HepG2 (cell line): ENCODE results near the gene CHST14. TPM values are rescaled to one million over a fixed set of nuclear protein-coding genes. Genes with fewer than 3 reads are reported as not detected.

ENCODE experiments used
- CREBL2 ChIP-seq: sonication (generic); formaldehyde crosslinking; IDR thresholded peaks from 2 replicates; pipeline ENCODE4 v1.8.1; 2023; ENCODE audit warnings: missing genetic modification reagents, mild to moderate bottlenecking, borderline replicate concordance
- ELF4 ChIP-seq: sonication (generic); formaldehyde crosslinking; IDR thresholded peaks from 2 replicates; pipeline ENCODE4 v1.5.0; 2020; ENCODE audit warnings: missing genetic modification reagents, mild to moderate bottlenecking, moderate library complexity, borderline replicate concordance
- SOX13 ChIP-seq, 3 experiments: fragments of 450-650 bp in 1 of 3; sonication (generic) in 1 of 3; formaldehyde crosslinking in 1 of 3; IDR thresholded peaks in 2 of 3; conservative IDR thresholded peaks in 1 of 3; 2 replicates each; pipeline versions ENCODE4 v1.5.0 to v1.6.1; 2016 to 2020; ENCODE audit warnings: antibody characterized with exemption in 1 of 3, mild to moderate bottlenecking in 1 of 3, missing compliant biosample characterization in 1 of 3, missing genetic modification reagents in 1 of 3, moderate library complexity in 1 of 3
- TEAD3 ChIP-seq: optimal IDR thresholded peaks from 2 replicates; pipeline ENCODE3; 2016; ENCODE audit warnings: borderline replicate concordance
- XBP1 ChIP-seq: sonication (generic); formaldehyde crosslinking; IDR thresholded peaks from 2 replicates; pipeline ENCODE4 v1.5.0; 2020; ENCODE audit warnings: missing genetic modification reagents
- ZBTB10 ChIP-seq: sonication (generic); formaldehyde crosslinking; IDR thresholded peaks from 2 replicates; pipeline ENCODE4 v1.4.0; 2020; ENCODE audit warnings: missing genetic modification reagents, borderline replicate concordance
- ZNF431 ChIP-seq: sonication (generic); formaldehyde crosslinking; IDR thresholded peaks from 2 replicates; pipeline ENCODE4 v1.9.0; 2022; ENCODE audit warnings: missing genetic modification reagents, low read depth, mild to moderate bottlenecking, borderline replicate concordance
- ZNF512B ChIP-seq: sonication (generic); formaldehyde crosslinking; IDR thresholded peaks from 2 replicates; pipeline ENCODE4 v1.5.1; 2020; ENCODE audit warnings: missing genetic modification reagents, mild to moderate bottlenecking, borderline replicate concordance
- polyA plus RNA-seq, 8 experiments: library from polyadenylated mRNA; depleted of rRNA in 3 of 8; stranded (reverse) in 7 of 8; unstranded in 1 of 8; fragments of >200 nt; fragmentation: Illumina TruSeq in 4 of 8; extraction: Trizol in 4 of 8; gene quantifications; 2 replicates each; pipeline versions ENCODE4 v1.2.1 to v1.2.3, GENCODE V29; 2011 to 2016; ENCODE audit warnings: low read depth in 4 of 8, missing spikeins in 1 of 8, mixed read lengths in 1 of 8; ENCODE audit not compliant: insufficient read depth in 1 of 8
- total RNA-seq, 5 experiments: library from RNA; depleted of rRNA; stranded (reverse); fragments of >200 nt; fragmentation: Illumina TruSeq; extraction: Trizol; gene quantifications; 2 replicates each; pipeline ENCODE4 v1.2.3, GENCODE V29; 2016; ENCODE audit warnings: low read depth in 1 of 5

CHST14 gene
- total and polyA plus RNA-seq, 2 of the 13 experiments (the other 11 are each of a cell fraction or from before 2014, with no cell fraction given), result 8.9 to 12.4 TPM

GRCh38 chr15:40456738-40457137, 14.0 kb upstream of the CHST14 start (continued):
- no peak for TF ChIP-seq ZNF512B (CRISPR knock-in tag)
- no peak for TF ChIP-seq ZNF431
- no peak for TF ChIP-seq ZBTB10 (CRISPR knock-in tag)
- no peak for TF ChIP-seq ELF4 (CRISPR knock-in tag)
- no peak for TF ChIP-seq TEAD3
- TF ChIP-seq CREBL2 (CRISPR knock-in tag), result no peak
- TF ChIP-seq SOX13 (IDR thresholded peaks at IDR 0.05), result no peak
- TF ChIP-seq SOX13 (CRISPR knock-in tag; conservative IDR thresholded peaks at IDR 0.05 in 1 of 2, IDR thresholded peaks at IDR 0.05 in 1 of 2), result no peak
- no peak for TF ChIP-seq XBP1
